Right atrium auricular region (tissue), 2 donors: Measurements from ENCODE around the gene ITPK1. TPM values are rescaled to one million over a fixed set of nuclear protein-coding genes. Genes with fewer than 3 reads are reported as not detected.
A peak's percentile ranks its signal among the peaks of the same experiment; 100 is the strongest.

ENCODE experiments used
- DNase-seq: peaks from one replicate; pipeline ENCODE4 v3.0.0-alpha.2; 2019; ENCODE audit warnings: low spot score
- H3K27ac ChIP-seq, 2 donors: fragments of 200-600 bp; sonication (generic); 1 replicate in 1 of 2; 2 replicates in 1 of 2; pipeline ENCODE4 v1.5.1; 2016 to 2019
- H3K27me3 ChIP-seq, 2 donors: fragments of 200-600 bp; sonication (generic); one replicate each; pipeline versions ENCODE4 v1.5.1 to v1.6.0; 2017 to 2019
- H3K36me3 ChIP-seq: fragments of 200-600 bp; sonication (generic); one replicate; pipeline ENCODE4 v1.5.1; 2016
- H3K4me1 ChIP-seq, 2 donors: fragments of 200-600 bp; sonication (generic); one replicate each; pipeline versions ENCODE4 v1.5.1 to v1.6.0; 2017 to 2019
- H3K4me3 ChIP-seq, 2 donors: fragments of 200-600 bp; sonication (generic); 1 replicate in 1 of 2; 2 replicates in 1 of 2; pipeline ENCODE4 v1.5.1; 2017 to 2019; ENCODE audit warnings: mild to moderate bottlenecking in 1 of 2, moderate library complexity in 1 of 2
- H3K9me3 ChIP-seq, 2 donors: fragments of 200-600 bp; sonication (generic); one replicate each; pipeline ENCODE4 v1.5.1; 2019
- total RNA-seq, 2 donors: library from RNA; depleted of rRNA; stranded (reverse); fragments of >200 nt; gene quantifications; one replicate each; pipeline ENCODE4 v1.1.0, GENCODE V29; 2016
- TF ChIP-seq, protein P1 (sequence below), 2 donors: fragments of 200-600 bp; sonication (generic); IDR thresholded peaks; one replicate each; pipeline ENCODE4 v1.5.1; 2019; ENCODE audit warnings: antibody characterized with exemption in 2 of 2

Gene ITPK1
- total RNA-seq, 2 donors from 2014 or later, result 58.3 to 76.0 TPM

DNA sequence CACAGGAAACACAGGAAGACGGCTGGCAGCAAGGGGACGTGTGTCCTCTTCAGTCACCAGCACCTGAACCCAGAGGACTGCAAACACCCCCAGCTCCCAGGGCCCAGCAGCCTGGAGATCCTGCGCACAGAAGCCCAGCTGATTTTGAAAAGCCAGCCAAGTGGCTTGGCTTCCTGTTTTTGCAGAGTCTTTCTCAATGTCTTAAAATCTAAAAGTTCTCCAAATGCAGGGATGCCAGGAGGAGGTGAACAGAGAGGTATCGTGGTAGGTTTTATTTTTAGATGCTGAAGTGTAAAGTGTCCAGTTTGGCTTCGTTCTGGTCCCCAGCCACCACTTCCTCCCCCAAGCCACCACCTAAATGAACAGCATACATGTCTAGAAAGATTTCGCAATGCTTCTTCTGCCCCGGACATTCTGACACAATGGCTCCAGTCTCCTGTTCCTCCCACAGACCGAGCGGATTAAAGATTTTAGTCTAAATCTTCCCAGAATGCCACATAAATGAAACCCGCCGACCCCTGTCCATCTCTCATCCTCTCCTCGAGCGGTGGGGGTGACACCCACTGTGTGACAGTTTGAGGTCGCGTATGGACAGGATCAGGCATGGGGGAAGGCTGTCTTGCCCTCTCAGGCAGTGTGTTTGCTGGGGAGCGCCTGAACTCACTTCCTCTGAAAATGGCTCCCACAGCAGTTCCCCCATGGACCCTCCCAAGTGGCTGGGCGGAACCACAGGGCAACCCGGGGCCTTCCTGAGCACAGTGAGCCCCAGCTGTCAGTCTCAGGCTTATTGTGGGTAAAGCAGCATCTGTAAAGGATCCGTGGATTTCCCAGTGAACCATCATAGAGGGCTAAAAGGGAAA is 41.6 kb downstream of the ITPK1 start:
- H3K4me3 ChIP-seq, result peak overlapping the region in 1 of 2 donors; percentile 9
- peak; percentile 74 for DNase-seq
- no peaks in the 10 kb centered on the region for H3K27me3 ChIP-seq
- H3K36me3 ChIP-seq, result no peaks in the 10 kb centered on the region
- no peaks in the 10 kb centered on the region for H3K9me3 ChIP-seq
- TF ChIP-seq, protein P1, sequence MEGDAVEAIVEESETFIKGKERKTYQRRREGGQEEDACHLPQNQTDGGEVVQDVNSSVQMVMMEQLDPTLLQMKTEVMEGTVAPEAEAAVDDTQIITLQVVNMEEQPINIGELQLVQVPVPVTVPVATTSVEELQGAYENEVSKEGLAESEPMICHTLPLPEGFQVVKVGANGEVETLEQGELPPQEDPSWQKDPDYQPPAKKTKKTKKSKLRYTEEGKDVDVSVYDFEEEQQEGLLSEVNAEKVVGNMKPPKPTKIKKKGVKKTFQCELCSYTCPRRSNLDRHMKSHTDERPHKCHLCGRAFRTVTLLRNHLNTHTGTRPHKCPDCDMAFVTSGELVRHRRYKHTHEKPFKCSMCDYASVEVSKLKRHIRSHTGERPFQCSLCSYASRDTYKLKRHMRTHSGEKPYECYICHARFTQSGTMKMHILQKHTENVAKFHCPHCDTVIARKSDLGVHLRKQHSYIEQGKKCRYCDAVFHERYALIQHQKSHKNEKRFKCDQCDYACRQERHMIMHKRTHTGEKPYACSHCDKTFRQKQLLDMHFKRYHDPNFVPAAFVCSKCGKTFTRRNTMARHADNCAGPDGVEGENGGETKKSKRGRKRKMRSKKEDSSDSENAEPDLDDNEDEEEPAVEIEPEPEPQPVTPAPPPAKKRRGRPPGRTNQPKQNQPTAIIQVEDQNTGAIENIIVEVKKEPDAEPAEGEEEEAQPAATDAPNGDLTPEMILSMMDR (IDR thresholded peaks at IDR 0.05), result no peak
- H3K4me1 ChIP-seq, result peaks cover 0 to 48% of the 10 kb centered on the region in 2 donors
- peak overlapping the region; percentile 62 to 81 for H3K27ac ChIP-seq

GRCh38 chr14:93073358-93073707 is 42.4 kb downstream of the ITPK1 start:
- peaks cover 0 to 48% of the 10 kb centered on the region in 2 donors for H3K4me1 ChIP-seq
- no peak overlapping the region for H3K4me3 ChIP-seq
- H3K27ac ChIP-seq, result peak overlapping the region in 1 of 2 donors; percentile 81
- no peaks in the 10 kb centered on the region for H3K27me3 ChIP-seq
- H3K36me3 ChIP-seq, result no peaks in the 10 kb centered on the region
- no peaks in the 10 kb centered on the region for H3K9me3 ChIP-seq
- TF ChIP-seq, protein P1 (IDR thresholded peaks at IDR 0.05), result no peak
- DNase-seq, result no peak

DNA sequence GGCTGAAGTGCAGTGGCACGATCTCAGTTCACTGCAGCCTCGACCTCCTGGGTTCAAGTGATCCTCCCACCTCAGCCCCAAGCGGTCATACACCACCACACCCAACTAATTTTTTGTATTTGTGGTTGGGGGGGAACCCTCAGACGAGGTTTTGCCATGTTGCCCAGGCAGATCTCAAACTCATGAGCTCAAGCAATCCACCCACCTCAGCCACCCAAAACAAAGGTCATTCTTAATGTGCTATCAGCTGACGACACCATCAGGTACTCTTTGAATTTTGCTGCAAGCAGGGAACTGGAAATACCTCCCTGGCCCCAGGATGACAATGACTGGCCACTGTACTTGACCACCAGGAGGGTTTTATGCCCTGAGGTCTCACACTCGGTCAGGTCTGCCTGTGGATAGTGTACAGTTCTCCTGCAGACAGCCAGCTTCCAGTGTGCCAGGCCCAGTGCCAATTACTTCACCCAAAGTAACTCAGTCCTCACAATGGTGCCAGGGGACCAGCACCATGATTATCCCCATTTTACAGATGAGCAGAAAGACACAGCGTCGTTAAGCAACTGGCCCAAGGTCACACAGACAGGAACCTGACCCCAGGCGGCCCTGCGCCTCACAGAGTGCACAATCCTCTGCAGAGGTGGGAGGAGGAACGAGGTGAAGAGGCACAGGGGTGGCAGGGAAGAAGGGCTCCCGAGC is 42.9 kb downstream of the ITPK1 start:
- Histone ChIP-seq H3K9me3 (no peaks in the 10 kb centered on the region), H3K4me3 (no peak overlapping the region), H3K4me1 (peaks cover 0 to 47% of the 10 kb centered on the region in 2 donors), H3K27ac (no peak overlapping the region), H3K36me3 (no peaks in the 10 kb centered on the region), H3K27me3 (no peaks in the 10 kb centered on the region)
- DNase-seq, result no peak
- TF ChIP-seq, protein P1 (IDR thresholded peaks at IDR 0.05), result no peak

DNA sequence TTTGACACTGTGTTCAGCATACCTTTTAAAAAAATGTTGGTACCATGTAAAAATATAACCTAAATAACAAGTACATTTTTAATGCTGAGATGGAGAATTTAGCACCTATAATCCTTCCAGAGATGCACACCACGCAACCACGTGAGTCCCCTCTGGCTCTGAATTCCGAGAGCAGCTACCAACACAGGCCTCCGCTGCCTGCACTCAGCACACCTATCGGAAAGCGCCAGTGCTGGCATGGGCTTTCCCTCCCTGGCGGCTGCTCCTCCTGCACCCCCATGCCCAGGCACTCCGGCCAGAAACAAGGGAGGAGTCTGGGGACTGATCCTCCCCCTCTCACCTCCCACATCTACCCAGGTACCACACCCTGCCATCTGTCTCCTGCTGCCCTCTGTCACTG is 47.0 kb downstream of the ITPK1 start:
- Histone ChIP-seq H3K27ac (peak overlapping the region in 1 of 2 donors; percentile 46), H3K9me3 (no peaks in the 10 kb centered on the region), H3K27me3 (no peaks in the 10 kb centered on the region), H3K36me3 (no peaks in the 10 kb centered on the region), H3K4me3 (no peak overlapping the region), H3K4me1 (peaks cover 0 to 53% of the 10 kb centered on the region in 2 donors)
- DNase-seq, result no peak
- TF ChIP-seq, protein P1 (IDR thresholded peaks at IDR 0.05), result no peak

DNA sequence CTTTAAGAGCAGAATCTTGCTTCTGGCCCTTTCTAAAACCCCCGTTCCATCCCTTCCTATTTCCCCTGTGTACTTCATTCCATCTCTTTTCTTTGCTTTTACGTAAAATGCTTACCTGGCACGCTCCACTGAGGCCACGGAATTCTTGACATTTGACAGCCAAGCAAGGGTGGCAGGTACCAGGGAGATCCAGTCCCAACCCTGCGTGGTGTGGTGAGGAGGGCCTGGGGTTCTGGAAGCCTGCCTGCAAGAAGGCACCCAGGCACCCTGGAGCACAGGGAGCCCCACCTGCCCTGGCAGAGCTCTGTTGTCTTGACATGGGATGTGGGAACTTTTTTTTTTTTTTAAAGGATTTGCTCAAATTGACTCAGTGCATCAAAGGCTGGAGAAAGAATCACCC is 48.6 kb downstream of the ITPK1 start:
- H3K4me3 ChIP-seq, result no peak overlapping the region
- TF ChIP-seq, protein P1 (IDR thresholded peaks at IDR 0.05), result no peak
- H3K27ac ChIP-seq, result peak overlapping the region in 1 of 2 donors; percentile 5
- H3K9me3 ChIP-seq, result no peaks in the 10 kb centered on the region
- H3K36me3 ChIP-seq, result no peaks in the 10 kb centered on the region
- no peaks in the 10 kb centered on the region for H3K27me3 ChIP-seq
- no peak for DNase-seq
- H3K4me1 ChIP-seq, result peaks cover 0 to 50% of the 10 kb centered on the region in 2 donors
